Embryonic facial prominence (tissue), 1 donor: Measurements from ENCODE around the gene ZFAND4.
A peak's percentile ranks its signal among the peaks of the same experiment; 100 is the strongest.
"Not testable (repeated sequence)": the region's sequence is repeated elsewhere in the genome, so short reads cannot be mapped to it uniquely, and the experiment has no call there.

Source experiments
- DNase-seq: peaks from one replicate; pipeline ENCODE4 v3.0.0-alpha.2; 2016; ENCODE audit errors: extremely low spot score

The ZFAND4 gene

DNA sequence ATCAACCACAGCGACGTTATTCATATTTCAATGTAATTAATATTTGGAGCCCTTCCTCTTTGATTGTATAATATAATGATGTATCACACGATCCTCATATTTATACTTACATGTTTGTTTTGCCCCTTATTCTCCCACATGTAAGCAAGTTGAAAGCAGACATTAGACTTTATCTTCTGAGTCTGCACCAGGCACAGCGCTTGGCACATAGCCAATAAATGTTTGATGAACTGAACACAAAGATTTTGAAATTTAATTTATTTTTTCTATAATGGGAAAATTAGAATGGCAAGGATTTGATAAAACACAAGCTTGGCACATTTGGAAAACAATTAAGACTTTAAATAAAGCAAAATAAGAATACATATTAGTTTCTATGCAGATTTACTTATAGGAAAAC is 31.6 kb downstream of the ZFAND4 start:
- no peak for DNase-seq

DNA sequence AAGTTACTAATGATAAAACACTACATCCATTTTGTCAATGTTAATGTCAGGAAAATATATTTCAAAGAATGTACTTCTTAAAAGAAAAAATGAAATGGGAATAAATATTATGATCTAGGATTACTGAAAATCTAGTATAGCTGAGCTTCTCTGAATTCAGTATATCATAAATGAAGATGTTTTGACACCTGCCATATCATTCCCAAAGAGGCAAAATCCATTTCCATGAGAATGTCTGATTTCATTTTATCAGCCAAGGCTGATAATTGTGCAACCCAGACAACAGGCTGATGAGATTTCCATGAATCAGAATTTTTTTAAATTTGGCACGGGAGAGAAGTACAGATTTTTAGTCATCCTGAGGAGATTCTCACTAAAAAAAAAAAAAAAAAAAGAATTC is 32.5 kb downstream of the ZFAND4 start:
- no peak for DNase-seq

DNA sequence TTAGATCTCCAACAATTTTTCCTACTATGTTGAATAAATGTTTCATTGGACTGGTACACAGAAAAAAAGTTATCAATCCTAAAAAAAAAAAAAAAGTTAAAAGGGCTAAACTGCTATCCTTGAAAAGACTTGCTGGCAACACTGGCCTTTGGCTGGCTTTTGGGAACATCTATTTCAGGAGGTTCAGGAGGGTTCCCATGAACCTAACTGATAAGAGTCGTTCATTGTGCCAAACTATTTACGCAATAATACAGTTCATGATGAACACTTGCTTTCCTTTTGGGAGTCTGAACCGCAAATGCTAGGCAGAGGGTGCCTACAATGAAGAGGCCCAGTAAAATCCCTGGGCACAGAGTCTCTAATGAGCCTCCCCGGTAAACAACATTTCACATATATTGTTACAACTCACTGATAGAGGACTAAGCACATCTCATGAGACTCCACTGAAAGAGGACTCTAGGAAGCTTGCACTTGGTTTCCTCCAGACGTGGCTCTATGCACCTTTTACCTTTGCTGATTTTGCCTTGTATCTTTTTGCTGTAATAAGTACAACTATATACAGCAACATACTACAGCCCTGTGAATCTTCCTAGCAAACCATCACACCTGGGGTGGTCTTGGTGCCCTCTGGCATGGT is 45.0 kb downstream of the ZFAND4 start:
- DNase-seq, result no peak

DNA sequence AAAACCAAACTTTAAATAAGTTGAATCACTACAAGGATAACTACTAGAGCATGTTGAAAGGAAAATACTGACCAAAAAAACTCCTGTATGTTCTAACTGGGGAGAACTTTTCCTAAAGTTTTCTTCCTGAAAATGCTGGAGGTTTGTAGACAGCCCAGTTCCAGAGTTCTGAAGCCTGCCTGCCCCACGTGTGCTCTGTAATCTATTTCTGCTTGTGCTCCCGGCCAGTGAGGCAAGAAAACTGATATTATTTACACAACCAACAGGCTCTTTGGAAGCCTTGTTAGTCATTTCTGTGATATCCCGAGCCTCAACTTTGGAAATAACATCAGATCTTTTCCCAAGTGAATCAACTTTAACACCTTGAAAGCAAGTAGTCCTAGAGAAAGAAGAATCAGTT is 46.7 kb downstream of the ZFAND4 start:
- DNase-seq, result no peak

DNA sequence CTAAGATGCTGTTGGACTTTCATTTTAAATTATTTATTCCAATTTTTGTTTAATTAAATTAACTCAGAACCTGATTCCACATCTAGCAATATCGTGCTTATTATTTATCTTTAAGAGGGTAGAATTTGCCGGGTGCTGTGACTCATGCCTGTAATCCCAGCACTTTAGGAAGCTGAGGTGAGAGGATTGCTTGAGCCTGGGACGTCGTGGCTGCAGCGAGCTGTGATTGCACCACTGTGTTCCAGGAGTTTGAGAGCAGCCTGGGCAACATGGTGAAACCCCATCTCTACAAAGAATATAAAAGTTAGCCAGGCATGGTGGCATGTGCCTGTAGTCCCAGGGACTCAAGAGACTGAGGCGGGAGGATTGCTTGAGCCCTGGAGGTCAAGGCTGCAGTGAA is 47.8 kb downstream of the ZFAND4 start:
- no peak for DNase-seq

DNA sequence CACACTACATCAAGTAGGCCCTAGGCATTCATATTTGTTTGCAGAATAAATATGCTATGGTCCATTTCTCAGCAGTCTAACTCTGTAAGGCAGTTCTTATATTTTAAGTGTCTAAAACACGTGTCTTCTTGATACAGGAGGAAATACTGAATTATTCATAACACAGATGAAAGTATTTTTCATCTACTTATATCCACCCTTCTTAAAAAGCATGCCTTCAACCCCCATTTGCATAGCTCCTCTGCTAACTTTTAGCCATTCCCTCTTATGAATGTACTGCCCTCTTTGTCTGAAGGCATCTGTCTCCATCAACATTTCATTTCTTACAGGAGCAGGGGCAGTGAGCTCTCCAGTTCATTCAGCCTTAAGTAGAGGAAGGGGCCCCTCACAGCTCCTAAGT is 57.7 kb downstream of the ZFAND4 start:
- DNase-seq, result no peak

DNA sequence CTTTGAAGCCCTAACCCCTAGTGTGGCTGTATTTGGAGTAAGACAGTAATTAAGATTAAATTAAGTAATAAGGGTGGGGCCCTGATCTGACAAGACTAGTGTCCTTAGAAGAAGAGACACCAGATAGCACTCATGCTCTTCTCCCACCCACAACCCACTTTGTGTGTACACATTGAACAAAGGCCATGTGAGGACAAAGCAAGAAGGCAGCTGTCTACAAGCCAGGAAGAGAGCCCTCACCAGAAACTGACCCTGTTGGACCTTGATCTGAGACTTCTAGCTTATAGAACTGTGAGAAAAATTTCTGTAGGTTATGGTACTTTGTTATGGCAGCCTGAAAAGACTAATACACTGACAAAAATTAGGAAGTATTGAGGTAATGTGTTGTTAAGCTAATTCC is 59.8 kb downstream of the ZFAND4 start:
- DNase-seq, result no peak

DNA sequence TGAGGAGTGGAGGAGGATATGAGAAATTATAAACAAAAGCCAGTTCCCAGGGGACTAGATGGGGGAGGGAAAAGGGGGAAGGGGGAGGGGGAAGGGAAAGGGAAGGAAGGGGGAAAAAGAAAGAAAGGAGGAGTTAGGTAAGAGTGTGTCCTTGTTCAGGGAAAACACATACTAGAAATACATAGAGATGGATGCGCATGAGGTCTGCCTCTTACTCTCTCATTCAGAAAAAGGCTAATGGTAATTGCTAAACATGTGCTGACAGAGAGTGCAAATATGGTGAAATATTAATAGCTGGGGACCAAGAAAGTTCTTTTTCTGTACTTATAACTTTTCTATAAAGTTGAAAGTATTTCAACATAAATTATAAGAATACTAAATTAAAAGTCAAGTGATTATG is 64.5 kb downstream of the ZFAND4 start:
- no peak for DNase-seq

DNA sequence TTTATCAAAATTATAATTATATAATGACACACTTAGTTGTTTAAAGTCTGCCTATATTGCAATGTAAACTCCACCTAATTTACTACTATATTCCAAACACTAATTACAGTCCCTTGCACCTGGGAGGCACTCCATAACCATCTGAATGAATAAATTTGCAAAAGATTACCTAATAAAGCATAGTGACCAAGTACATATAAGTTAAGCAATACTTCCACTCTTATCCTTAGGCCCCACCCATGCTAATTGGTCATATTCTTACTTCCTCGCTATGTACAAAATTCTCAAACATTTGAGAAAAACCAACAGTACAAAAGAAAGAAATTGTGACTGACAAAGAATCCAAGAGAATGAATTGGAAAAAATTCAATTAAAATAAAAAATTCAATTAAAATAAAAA is 65.3 kb downstream of the ZFAND4 start:
- no peak for DNase-seq

DNA sequence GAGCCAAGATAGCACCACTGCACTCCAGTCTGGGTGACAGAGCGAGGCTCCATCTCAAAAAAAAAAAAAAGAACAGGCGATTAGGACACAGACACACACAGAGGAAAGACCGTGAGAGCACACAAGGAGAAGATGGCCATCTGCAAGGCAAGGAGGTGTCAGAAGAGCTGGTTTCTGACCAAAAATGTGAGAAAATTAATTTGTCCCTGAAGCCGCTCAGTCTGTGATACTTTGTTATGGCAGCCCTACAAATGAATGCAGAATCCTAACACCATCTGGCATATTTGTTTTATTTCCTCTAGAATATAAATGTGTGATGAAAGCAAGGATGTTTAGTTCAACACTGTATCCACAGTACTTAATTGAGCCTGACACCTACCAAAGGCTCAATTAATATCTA is 69.7 kb downstream of the ZFAND4 start:
- DNase-seq, result no peak

DNA sequence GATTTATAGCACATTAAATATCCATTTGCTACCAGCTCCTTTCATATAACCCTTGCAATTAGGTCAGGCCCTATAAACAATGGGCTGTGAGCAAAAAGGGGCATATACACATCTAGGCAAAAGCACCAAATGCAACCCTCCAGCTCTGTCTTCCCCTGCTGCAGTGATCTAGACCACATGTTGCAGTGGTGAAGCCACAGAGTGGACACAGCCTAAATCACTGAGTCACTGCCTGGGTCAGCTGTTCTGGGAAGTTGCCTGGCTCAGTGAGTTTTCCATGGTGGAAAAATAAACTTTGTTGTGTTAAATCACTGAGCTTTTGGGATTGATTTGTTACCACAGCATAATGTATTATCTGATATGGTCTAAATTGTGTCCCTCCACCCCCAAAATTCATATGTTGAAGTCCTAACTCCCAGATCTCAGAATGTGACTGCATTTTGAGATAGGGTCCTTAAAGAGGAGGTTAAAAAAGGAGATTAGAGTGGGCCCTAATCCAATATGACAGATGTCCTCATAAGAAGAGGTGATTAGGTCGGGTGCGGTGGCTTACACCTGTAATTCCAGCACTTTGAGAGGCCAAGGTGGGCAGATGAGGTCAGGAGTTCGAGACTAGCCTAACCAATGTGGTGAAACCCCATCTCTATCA is 70.4 kb downstream of the ZFAND4 start:
- DNase-seq, result no peak

DNA sequence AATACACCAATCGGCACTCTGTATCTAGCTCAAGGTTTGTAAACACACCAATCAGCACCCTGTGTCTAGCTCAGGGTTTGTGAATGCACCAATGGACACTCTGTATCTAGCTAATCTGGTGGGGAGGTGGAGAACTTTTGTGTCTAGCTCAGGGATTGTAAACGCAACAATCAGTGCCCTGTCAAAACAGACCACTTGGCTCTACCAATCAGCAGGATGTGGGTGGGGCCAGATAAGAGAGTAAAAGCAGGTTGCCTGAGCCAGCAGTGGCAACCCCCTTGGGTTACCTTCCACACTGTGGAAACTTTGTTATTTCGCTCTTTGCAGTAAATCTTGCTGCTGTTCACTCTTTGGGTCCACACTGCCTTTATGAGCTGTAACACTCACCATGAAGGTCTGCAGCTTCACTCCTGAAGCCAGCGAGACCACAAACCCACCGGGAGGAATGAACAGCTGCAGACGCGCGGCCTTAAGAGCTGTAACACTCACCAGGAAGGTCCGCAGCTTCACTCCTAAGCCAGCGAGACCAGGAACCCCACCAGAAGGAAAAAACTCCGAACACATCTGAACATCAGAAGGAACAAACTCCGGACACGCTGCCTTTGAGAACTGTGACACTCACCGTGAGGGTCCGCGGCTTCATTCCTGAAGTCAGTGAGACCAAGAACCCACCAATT is 71.2 kb downstream of the ZFAND4 start:
- not testable (repeated sequence) for DNase-seq

DNA sequence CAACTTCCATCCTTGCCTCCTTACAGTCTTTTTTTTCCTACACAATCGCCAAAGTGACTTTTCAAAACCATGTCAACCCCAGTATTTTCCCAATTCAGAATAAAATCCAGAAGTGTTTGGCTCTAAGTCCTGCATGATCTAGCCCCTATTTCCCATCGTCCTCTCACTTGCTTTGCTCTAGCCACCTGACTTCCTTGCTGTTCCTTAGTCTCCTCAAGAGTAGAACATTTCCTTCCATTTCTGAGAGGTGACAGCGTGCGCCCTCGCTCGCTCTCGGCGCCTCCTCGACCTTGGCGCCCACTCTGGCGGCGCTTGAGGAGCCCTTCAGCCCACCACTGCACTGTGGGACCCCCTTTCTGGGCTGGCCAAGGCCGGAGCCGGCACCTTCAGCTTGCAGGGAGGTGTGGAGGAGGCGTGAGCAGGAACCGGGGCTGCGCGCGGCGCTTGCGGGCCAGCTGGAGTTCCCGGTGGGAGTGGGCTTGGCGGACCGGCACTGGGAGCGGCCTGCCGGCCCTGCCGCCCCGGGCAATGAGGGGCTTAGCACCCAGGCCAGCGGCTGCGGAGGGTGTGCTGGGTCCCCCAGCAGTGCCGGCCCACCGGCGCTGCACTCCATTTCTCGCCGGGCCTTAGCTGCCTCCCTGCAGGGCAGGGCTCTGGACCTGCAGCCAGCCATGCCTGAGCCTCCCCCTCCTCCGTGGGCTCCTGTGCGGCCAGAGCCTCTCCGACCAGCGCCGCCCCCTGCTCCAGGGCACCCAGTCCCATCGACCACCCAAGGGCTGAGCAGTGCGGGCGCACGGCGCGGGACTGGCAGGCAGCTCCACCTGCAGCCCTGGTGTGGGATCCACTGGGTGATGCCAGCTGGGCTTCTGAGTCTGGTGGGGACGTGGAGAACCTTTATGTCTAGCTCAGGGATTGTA is 72.0 kb downstream of the ZFAND4 start:
- not testable (repeated sequence) for DNase-seq

DNA sequence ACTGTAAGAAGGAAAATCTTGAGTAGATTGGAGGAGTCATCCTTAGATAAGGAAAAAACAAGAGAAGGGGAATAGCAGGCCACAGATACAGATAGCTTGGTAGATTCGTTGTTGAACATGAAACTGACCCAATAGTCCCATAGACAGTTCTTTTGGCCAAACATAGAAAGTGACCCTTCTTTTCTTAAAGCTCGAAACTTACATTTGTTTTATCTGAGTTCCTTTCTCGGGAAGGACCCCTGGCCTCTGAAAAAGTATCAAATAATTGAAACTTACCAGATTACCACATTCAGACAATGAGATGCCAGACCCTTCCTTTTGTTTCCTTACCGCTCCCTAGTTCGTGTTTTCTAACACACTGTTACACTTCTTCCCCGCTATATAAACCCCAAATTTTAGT is 72.9 kb downstream of the ZFAND4 start:
- DNase-seq, result no peak

DNA sequence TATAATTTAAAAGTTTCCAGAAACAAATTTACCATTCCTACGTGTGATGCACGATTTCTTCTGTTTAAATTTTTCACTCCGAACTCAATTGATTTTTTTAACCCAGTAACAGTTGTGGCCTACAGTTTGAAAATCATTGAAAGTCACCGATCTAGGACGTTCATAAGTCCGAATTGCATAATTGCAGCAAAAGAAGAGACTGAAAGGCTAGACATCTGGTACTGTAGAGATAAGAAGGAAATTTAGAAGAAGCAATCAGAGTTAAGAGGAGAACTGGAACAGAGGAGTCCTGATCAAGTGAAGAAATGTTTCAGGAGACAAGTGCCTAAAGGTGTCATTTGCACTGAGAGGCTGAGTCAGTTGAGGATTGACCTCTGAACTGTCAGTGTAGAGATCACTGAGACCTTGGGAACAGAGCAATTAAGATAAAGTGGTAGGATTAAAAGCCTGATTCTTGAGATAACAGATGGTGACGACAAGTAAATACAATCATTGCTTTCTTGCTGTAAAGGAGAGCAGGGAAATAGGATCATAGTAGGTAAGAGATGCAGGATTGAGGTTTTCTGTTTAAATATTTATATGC is 73.5 kb downstream of the ZFAND4 start:
- DNase-seq, result no peak

DNA sequence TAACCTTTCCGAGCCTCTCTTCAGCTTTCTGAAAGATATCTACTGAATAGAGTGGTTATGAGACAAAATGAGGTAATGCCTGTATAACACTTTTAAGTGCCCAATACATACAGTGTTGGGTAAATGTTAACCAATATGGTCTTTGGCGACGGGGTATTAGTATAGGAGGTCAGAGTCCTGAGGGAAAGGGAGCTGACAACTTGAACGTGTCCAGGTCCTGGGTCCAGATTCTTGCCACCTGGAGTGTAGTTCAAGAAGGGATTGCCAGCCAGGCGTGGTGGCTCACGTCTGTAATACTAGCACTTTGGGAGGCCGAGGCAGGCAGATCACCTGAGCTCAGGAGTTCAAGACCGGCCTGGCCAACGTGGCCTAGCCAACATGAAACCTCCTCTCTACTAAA is 76.0 kb downstream of the ZFAND4 start:
- DNase-seq, result no peak

DNA sequence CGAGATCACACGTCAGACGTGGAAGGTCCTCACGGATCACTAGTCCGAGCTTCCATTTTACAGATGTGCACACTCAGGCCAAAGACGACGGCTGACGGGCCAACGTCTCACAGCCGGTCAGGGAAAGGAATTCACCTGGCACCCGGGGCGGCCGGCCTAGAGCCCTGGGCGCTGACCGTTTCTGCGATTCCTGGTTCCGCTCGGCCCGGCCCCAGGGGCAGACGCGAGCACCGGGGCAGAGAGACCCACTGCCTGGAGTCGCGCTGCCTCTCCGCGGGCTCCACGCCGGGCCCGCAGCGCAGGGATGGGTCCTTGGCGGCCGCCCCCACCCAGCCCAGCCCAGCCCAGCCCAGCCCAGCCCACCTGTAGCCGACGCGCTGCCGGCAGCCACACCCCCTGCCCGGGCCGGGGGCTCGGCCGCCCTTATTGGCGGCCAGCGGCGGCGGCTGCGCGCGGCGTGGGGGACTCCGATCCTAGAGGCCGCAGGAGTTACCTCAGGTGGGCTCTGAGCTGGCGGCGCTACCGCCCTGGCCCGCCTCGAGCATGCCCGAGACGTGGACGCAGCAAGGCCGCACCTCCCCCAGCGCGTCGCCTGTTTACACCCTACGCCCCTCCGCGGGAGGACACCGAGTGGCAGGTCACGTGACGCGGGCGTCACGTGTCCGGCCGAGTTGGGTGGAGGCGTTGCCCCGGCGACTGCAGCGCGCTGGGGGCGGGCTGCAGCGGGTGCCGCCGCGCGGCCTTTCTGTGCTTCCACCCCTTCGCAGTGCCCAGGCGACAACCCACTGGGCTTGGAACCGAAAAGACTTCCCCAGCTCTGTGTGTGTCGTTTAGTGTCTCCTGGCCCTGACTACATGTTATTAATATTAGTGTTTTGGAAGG is 78.1 kb downstream of the ZFAND4 start:
- DNase-seq, result peak; percentile 70

DNA sequence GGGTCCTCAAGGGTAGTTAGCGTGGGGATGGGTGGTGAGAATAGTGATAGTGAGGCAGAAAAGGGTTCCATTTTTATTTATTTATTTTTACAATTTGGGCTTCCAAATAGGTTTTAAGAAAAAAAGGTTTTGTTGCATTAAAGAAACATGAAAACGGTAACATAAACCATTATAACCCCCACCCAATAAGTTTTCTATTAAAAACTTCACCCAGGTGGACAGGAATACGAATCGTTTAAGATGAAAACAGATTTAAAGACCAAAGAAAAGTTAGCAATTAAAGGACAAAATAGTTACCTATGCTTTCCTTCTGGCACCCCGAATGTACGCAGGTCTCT is 78.7 kb downstream of the ZFAND4 start:
- DNase-seq, result no peak

DNA sequence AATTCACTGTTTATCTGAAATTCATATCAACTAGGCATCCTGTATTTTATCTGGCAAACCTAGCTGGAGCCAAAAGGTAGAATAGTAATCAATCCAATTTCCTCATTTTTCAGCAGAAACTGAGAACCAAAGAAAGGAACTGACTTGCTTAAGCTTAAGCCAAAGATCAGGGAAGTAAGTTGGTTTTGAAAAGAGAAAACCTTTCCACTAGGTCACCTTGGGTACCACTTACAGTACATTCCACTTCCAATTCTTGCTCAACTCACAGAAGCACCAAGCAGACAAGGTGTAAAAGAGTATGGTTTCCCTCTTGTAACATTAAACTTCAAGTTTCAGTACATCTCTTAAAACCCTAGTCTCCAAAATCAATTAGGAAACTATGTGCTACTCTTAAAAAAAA is 79.6 kb downstream of the ZFAND4 start:
- DNase-seq, result no peak

DNA sequence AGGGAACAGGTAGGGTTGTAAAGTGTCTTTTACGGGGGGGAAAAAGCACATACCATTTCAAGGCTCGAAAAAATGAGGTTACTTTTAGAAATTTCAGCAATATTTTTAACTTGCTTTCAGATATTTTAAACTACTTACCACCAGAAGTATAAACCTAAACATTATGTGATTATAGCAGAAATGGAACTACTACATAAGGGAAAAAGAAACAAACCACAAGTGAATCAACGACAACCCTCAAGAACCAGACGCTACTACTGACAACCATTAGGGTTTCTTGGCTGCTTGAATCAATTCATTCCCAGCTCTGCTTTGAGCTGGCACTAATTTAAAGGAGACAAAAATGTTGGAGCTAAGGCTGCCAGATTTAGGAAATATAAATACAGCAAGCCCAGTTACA is 80.1 kb downstream of the ZFAND4 start:
- DNase-seq, result no peak

DNA sequence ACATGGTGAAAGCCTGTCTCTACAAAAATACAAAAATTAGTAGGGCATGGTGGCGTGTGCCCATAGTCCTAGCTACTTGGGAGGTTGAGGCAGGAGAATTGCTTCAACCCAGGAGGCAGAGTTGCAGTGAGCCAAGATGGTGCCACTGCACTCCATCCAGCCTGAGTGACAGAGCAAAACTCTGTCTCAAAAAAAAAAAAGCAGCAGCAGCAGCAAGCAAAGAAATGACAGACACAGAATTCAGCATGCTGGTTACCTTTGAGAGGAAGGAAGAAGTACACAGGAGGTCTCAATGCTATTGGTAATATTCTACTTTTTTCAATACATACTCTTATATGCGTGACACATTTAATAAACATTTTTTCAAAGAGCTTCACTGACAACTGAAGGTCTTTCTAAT is 81.3 kb downstream of the ZFAND4 start:
- DNase-seq, result no peak
